Neural crest cell (in vitro differentiated cells): ENCODE results near the gene INSC. TPM values are rescaled to one million over a fixed set of nuclear protein-coding genes. Genes with fewer than 3 reads are reported as not detected.

Experiments
- DNase-seq: peaks from one replicate; pipeline ENCODE4 v3.0.0; 2021; ENCODE audit warnings: low read depth, mixed read lengths, low spot score
- H3K27ac Mint-ChIP-seq: one replicate; pipeline ENCODE4 v1.8.0; 2021; ENCODE audit warnings: mild to moderate bottlenecking, mixed read lengths; ENCODE audit not compliant: unreplicated experiment
- H3K27me3 Mint-ChIP-seq: 2 replicates; pipeline ENCODE4 v1.8.0; 2021; ENCODE audit warnings: low read depth, mild to moderate bottlenecking, mixed read lengths
- H3K36me3 Mint-ChIP-seq: 2 replicates; pipeline ENCODE4 v1.8.0; 2021; ENCODE audit warnings: low read depth, mild to moderate bottlenecking, mixed read lengths
- H3K4me1 Mint-ChIP-seq: 2 replicates; pipeline ENCODE4 v1.8.0; 2021; ENCODE audit warnings: mixed read lengths
- H3K4me3 Mint-ChIP-seq: one replicate; pipeline ENCODE4 v1.8.0; 2021; ENCODE audit warnings: mild to moderate bottlenecking, mixed read lengths
- H3K9me3 Mint-ChIP-seq: 2 replicates; pipeline ENCODE4 v1.8.0; 2021; ENCODE audit warnings: mixed read lengths
- total RNA-seq: library from RNA; stranded (reverse); gene quantifications from 2 replicates; pipeline ENCODE4 v1.2.1, GENCODE V29; 2021
- TF ChIP-seq, protein P1 (sequence below): fragments of 200-600 bp; sonication (generic); conservative IDR thresholded peaks from 2 replicates; pipeline ENCODE4 v1.5.0; 2021; ENCODE audit warnings: antibody characterized with exemption, mild to moderate bottlenecking

Gene INSC
- total RNA-seq, 1 donor from 2014 or later = 2.6 TPM

DNA sequence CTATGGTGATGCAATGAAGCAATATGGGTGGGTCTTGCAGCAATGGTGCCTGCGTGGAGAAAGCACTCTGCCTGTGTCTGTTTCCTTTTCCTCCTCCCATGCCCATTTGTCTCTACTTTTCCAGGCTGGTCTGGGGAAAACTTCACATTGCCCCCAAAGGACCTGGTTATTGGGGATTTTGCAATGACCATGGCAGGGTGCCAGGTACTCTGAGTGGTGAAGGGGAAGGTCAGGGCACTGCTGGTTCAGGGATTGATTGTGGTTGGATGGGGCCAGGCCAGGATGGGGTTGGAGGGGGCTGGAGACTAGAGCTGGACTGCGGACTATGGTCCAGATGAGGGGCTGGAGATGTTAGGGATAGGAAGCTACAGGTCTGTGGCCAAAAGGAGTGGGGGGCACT is 92.1 kb downstream of the INSC start:
- H3K27ac Mint-ChIP-seq = no peak overlapping the region
- no peaks in the 10 kb centered on the region for H3K27me3 Mint-ChIP-seq
- no peak for DNase-seq
- peaks cover 12% of the 10 kb centered on the region for H3K4me1 Mint-ChIP-seq
- TF ChIP-seq, protein P1, sequence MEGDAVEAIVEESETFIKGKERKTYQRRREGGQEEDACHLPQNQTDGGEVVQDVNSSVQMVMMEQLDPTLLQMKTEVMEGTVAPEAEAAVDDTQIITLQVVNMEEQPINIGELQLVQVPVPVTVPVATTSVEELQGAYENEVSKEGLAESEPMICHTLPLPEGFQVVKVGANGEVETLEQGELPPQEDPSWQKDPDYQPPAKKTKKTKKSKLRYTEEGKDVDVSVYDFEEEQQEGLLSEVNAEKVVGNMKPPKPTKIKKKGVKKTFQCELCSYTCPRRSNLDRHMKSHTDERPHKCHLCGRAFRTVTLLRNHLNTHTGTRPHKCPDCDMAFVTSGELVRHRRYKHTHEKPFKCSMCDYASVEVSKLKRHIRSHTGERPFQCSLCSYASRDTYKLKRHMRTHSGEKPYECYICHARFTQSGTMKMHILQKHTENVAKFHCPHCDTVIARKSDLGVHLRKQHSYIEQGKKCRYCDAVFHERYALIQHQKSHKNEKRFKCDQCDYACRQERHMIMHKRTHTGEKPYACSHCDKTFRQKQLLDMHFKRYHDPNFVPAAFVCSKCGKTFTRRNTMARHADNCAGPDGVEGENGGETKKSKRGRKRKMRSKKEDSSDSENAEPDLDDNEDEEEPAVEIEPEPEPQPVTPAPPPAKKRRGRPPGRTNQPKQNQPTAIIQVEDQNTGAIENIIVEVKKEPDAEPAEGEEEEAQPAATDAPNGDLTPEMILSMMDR = no peak
- no peak overlapping the region for H3K4me3 Mint-ChIP-seq
- no peaks in the 10 kb centered on the region for H3K9me3 Mint-ChIP-seq
- H3K36me3 Mint-ChIP-seq = no peaks in the 10 kb centered on the region

DNA sequence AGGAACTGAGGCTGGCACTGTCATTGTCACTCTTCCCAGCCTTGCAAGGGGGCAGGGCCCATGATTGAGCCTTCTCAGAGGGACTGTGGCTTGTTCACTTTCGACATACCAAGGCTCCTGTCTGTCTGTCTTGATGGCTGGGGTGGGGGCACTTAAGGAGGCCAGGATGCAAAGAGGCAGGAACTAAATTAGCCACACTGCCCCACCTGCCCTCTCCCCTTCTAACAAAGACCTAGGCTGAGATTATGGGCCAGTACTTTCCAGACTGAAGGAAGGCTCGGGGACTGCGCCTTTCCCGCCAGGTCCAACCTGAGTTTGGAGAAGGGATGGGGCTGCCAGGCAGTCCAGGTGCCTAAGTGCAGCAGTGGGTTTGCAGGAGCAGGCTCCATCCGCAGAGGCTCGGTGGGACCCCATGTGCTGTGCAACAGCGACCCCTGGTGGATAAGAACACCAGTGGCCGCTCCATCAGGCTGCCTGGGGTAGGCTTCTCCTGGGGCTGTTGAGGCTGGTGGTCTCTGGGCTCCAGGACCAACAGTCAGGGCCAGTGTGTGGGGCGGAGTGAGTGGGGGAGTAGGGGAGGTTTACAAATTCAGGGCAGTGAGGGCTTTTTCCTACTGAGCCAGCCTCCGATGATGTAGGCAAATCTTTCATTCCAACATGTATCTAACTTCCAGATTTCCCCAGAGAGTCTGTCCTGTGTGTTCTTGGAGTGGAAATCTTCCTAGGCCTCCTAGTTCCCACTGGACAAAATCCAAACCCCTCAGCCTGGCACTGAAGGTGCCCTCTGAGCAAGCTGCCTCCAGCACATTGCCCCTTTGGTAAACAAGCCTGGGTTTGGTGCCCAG is 93.9 kb downstream of the INSC start:
- peak; percentile 90 for DNase-seq
- H3K36me3 Mint-ChIP-seq = no peaks in the 10 kb centered on the region
- peak overlapping the region; percentile 53 for H3K27ac Mint-ChIP-seq
- H3K4me1 Mint-ChIP-seq = peaks cover 17% of the 10 kb centered on the region
- H3K9me3 Mint-ChIP-seq = no peaks in the 10 kb centered on the region
- TF ChIP-seq, protein P1 = peak; percentile 94
- no peaks in the 10 kb centered on the region for H3K27me3 Mint-ChIP-seq
- no peak overlapping the region for H3K4me3 Mint-ChIP-seq

DNA sequence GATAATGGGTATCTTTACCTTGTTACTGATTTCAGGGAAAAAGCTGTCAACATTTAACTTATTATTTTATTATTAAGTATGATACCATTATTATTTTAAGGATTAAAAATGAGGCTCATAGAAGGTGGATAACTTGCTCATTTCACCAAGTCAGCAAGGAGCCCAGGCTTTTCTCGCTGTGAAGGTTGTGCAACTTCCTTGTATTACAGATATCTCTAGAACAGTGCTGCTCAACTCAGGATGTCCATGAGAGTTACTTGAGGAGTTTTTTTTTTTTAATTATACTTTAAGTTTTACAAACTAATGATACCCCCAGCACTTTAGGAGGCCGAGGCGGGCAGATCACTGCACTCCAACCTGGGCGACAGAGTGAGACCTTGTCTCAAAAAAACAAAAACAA is 98.2 kb downstream of the INSC start:
- no peaks in the 10 kb centered on the region for H3K36me3 Mint-ChIP-seq
- H3K27me3 Mint-ChIP-seq = no peaks in the 10 kb centered on the region
- DNase-seq = no peak
- H3K4me3 Mint-ChIP-seq = no peak overlapping the region
- TF ChIP-seq, protein P1 = no peak
- no peak overlapping the region for H3K27ac Mint-ChIP-seq
- H3K9me3 Mint-ChIP-seq = no peaks in the 10 kb centered on the region
- H3K4me1 Mint-ChIP-seq = peaks cover 21% of the 10 kb centered on the region

DNA sequence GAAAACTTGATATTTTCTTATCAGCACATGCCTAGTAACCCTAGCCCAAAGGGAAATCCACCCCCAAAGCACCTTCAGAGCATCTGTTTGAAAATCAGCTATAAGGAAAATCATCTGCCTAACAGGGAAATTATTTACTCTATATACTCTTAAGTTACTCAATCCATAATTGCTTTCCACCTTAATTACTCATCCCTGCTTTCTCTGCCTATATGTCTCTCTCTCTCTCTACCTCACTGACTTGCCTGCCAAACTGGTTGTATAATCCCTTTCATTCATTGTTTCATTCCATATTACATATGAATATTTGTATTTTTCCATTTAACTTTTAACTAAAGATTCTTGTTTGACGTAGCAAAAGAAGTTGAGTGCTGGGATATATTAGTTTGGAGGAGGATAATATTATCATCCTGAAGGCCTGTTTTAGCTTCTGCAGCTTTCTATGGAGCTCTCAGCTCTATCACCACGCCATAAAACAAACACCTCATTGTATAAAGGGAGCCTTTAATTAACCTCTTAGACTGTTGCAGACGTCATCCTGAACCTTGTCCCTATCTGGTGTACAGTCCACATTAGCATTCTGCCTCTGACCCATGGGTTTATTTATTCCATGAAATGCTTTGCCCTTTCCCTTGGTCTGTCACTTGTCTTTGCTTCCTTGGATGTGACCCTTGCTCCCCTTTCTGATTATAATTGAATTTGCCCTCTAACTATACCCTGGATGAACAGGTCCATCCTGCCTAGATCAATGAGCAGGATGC is 98.9 kb downstream of the INSC start:
- Mint-ChIP-seq H3K9me3 (no peaks in the 10 kb centered on the region), H3K36me3 (no peaks in the 10 kb centered on the region), H3K27me3 (no peaks in the 10 kb centered on the region), H3K4me3 (no peak overlapping the region), H3K4me1 (peaks cover 21% of the 10 kb centered on the region), H3K27ac (peak overlapping the region; percentile 3)
- DNase-seq = no peak
- TF ChIP-seq, protein P1 = no peak

DNA sequence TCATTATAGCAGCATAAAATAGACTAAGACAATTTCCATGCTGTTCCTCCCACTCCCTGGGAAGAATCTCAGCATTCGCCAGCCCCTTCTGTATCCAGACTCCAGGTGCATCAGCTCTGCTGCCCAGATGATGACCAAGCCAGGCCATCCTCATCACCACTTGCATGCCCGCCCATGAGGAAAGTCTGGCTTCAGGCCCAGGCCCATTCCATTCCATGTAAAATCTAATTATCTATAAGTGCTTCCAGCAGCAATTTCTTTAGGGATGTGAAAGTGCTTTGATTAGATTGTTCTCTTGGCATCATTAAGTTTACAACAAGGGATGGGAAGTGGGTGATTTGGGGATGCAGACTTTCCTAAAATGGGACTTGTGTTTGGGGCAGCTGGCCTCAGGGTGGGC is 100.3 kb downstream of the INSC start:
- no peak overlapping the region for H3K4me3 Mint-ChIP-seq
- H3K9me3 Mint-ChIP-seq = no peaks in the 10 kb centered on the region
- TF ChIP-seq, protein P1 = no peak
- no peaks in the 10 kb centered on the region for H3K27me3 Mint-ChIP-seq
- H3K4me1 Mint-ChIP-seq = peaks cover 21% of the 10 kb centered on the region
- DNase-seq = no peak
- no peaks in the 10 kb centered on the region for H3K36me3 Mint-ChIP-seq
- no peak overlapping the region for H3K27ac Mint-ChIP-seq
